WTC11 (cell line): Measurements from ENCODE around the gene ARHGEF39. TPM values are rescaled to one million over a fixed set of nuclear protein-coding genes. Genes with fewer than 3 reads are reported as not detected.

ENCODE experiments used
- ATAC-seq: fragments of 200-7000 bp; cut with Tn5 transposase; 2 replicates; pipeline ENCODE4 v1.10.0; 2021; ENCODE audit warnings: mild to moderate bottlenecking, moderate library complexity
- CTCF ChIA-PET: fragments of 300-600 bp; sonication (Branson Sonifier 250); formaldehyde crosslinking; loops from one replicate; lab custom pipeline; 2021; ENCODE audit warnings: antibody characterized with exemption; lab: Charles Lee
- POLR2A ChIA-PET: fragments of 350-600 bp; sonication (Branson Sonifier 250); formaldehyde crosslinking; loops from one replicate; lab custom pipeline; 2021; ENCODE audit warnings: antibody characterized with exemption; lab: Charles Lee
- DNase-seq: peaks from one replicate; pipeline ENCODE4 v3.0.0; 2021; ENCODE audit warnings: low spot score
- H3K27ac Mint-ChIP-seq: 2 replicates; pipeline ENCODE4 v1.8.0; 2021; ENCODE audit warnings: mixed read lengths
- H3K27me3 Mint-ChIP-seq: 2 replicates; pipeline ENCODE4 v1.8.0; 2021; ENCODE audit warnings: low read depth, mild to moderate bottlenecking, moderate library complexity, mixed read lengths
- H3K36me3 Mint-ChIP-seq: 2 replicates; pipeline ENCODE4 v1.8.0; 2021; ENCODE audit warnings: mixed read lengths
- H3K4me1 Mint-ChIP-seq: 2 replicates; pipeline ENCODE4 v1.8.0; 2022; ENCODE audit warnings: mixed read lengths
- H3K4me3 Mint-ChIP-seq: 2 replicates; pipeline ENCODE4 v1.8.0; 2021; ENCODE audit warnings: mild to moderate bottlenecking, moderate library complexity, mixed read lengths
- H3K9me3 Mint-ChIP-seq: 2 replicates; pipeline ENCODE4 v1.8.0; 2021; ENCODE audit warnings: mixed read lengths
- ATF6 ChIP-seq: sonication (generic); formaldehyde crosslinking; IDR thresholded peaks from 2 replicates; pipeline ENCODE4 v1.8.1; 2023; ENCODE audit warnings: mild to moderate bottlenecking, missing genetic modification reagents
- CREB1 ChIP-seq: sonication (generic); formaldehyde crosslinking; IDR thresholded peaks from 2 replicates; pipeline ENCODE4 v1.8.0; 2023; ENCODE audit warnings: mild to moderate bottlenecking, missing genetic modification reagents
- CREM ChIP-seq: sonication (generic); formaldehyde crosslinking; IDR thresholded peaks from 2 replicates; pipeline ENCODE4 v1.8.1; 2022; ENCODE audit warnings: mild to moderate bottlenecking, missing genetic modification reagents, moderate library complexity
- ESRRA ChIP-seq: sonication (generic); formaldehyde crosslinking; IDR thresholded peaks from 2 replicates; pipeline ENCODE4 v1.8.1; 2022; ENCODE audit warnings: mild to moderate bottlenecking, missing genetic modification reagents, borderline replicate concordance
- ETV6 ChIP-seq: sonication (generic); formaldehyde crosslinking; IDR thresholded peaks from 2 replicates; pipeline ENCODE4 v1.8.1; 2022; ENCODE audit warnings: mild to moderate bottlenecking, missing genetic modification reagents
- FOXP1 ChIP-seq: sonication (generic); formaldehyde crosslinking; IDR thresholded peaks from 2 replicates; pipeline ENCODE4 v1.8.0; 2022; ENCODE audit warnings: missing genetic modification reagents, mild to moderate bottlenecking, moderate library complexity, borderline replicate concordance
- JAZF1 ChIP-seq: fragments of 250-450 bp; sonication (Bioruptor Pico); IDR thresholded peaks from 2 replicates; pipeline ENCODE4 v1.9.0; 2021; ENCODE audit warnings: moderate library complexity, mild to moderate bottlenecking, inconsistent platforms
- JUN ChIP-seq: sonication (generic); formaldehyde crosslinking; IDR thresholded peaks from 2 replicates; pipeline ENCODE4 v1.8.0; 2023; ENCODE audit warnings: mild to moderate bottlenecking, missing genetic modification reagents
- NFYB ChIP-seq: sonication (generic); formaldehyde crosslinking; conservative IDR thresholded peaks from 2 replicates; pipeline ENCODE4 v1.8.0; 2022; ENCODE audit warnings: low read depth, missing genetic modification reagents
- PRRX2 ChIP-seq: fragments of 250-450 bp; sonication (Bioruptor Pico); IDR thresholded peaks from 2 replicates; pipeline ENCODE4 v1.8.0; 2021; ENCODE audit warnings: mild to moderate bottlenecking
- ZNF138 ChIP-seq: sonication (generic); formaldehyde crosslinking; conservative IDR thresholded peaks from 2 replicates; pipeline ENCODE4 v1.8.1; 2022; ENCODE audit warnings: mild to moderate bottlenecking, moderate library complexity, missing genetic modification reagents
- ZNF416 ChIP-seq: fragments of 250-450 bp; sonication (Bioruptor Pico); IDR thresholded peaks from 2 replicates; pipeline ENCODE4 v1.9.0; 2021; ENCODE audit warnings: mild to moderate bottlenecking, inconsistent platforms
- ZSCAN18 ChIP-seq: fragments of 250-450 bp; sonication (Bioruptor Pico); IDR thresholded peaks from 2 replicates; pipeline ENCODE4 v2.1.2; 2022; ENCODE audit warnings: mild to moderate bottlenecking, moderate library complexity
- total RNA-seq: library from RNA; stranded (reverse); gene quantifications from 3 replicates; pipeline ENCODE4 v1.2.3, GENCODE V29; 2021
- TF ChIP-seq, protein P1 (sequence below): sonication (generic); formaldehyde crosslinking; IDR thresholded peaks from 2 replicates; pipeline ENCODE4 v1.8.1; 2023; ENCODE audit warnings: mild to moderate bottlenecking, missing genetic modification reagents, borderline replicate concordance
- TF ChIP-seq, protein P2 (sequence below): sonication (generic); formaldehyde crosslinking; IDR thresholded peaks from 2 replicates; pipeline ENCODE4 v1.8.0; 2023; ENCODE audit warnings: mild to moderate bottlenecking, missing genetic modification reagents
- TF ChIP-seq, protein P3 (sequence below): sonication (generic); formaldehyde crosslinking; IDR thresholded peaks from 2 replicates; pipeline ENCODE4 v1.8.0; 2022; ENCODE audit warnings: mild to moderate bottlenecking, missing genetic modification reagents
- TF ChIP-seq, protein P4 (sequence below): sonication (generic); formaldehyde crosslinking; IDR thresholded peaks from 2 replicates; pipeline ENCODE4 v1.8.1; 2022; ENCODE audit warnings: low read depth, mild to moderate bottlenecking, moderate library complexity, missing genetic modification reagents, borderline replicate concordance

Gene ARHGEF39
- total RNA-seq, 1 experiment from 2014 or later = 23.8 TPM

DNA sequence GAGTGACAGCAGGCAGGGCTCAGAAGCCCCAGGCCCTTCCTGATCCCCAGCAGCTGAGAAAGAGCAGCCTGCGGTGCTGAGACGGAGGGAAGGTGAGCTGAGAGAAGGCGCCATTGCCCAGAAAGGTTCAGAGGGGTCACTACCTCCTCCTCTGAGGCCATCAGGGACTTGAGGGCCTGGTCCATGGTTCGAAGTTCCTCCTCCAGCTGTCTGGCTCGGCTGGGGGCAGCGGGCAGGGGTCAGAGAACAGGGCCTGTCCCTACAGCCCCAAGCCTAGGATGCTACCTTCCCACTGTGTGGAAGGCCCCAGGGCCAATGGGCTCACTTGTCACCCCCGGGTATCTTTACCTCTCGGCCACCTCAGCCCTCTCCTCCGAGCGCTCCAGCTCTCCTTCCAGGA lies 19.9 kb upstream of the ARHGEF39 start:
- ATAC-seq (no peak), DNase-seq (no peak)
- H3K36me3 Mint-ChIP-seq = peaks cover 41% of the 10 kb centered on the region
- H3K9me3 Mint-ChIP-seq = no peaks in the 10 kb centered on the region
- ChIA-PET CTCF (no interaction called here), POLR2A (interaction anchor here (0.7 to 2.3 kb wide), 3 partner anchors 9 to 43 kb away, joined by 3 to 10 read pairs (median 3); no protein-coding TSS in a partner anchor)
- H3K27me3 Mint-ChIP-seq = no peaks in the 10 kb centered on the region
- H3K4me3 Mint-ChIP-seq = no peak overlapping the region
- peaks cover 27% of the 10 kb centered on the region for H3K4me1 Mint-ChIP-seq
- H3K27ac Mint-ChIP-seq = no peak overlapping the region
- no peak for TF ChIP-seq JUN (CRISPR knock-in tag)
- TF ChIP-seq ESRRA = no peak
- no peak for TF ChIP-seq ZNF416
- no peak for TF ChIP-seq ZNF138 (CRISPR knock-in tag)
- TF ChIP-seq JAZF1 (CRISPR knock-in tag) = no peak
- TF ChIP-seq, protein P1, sequence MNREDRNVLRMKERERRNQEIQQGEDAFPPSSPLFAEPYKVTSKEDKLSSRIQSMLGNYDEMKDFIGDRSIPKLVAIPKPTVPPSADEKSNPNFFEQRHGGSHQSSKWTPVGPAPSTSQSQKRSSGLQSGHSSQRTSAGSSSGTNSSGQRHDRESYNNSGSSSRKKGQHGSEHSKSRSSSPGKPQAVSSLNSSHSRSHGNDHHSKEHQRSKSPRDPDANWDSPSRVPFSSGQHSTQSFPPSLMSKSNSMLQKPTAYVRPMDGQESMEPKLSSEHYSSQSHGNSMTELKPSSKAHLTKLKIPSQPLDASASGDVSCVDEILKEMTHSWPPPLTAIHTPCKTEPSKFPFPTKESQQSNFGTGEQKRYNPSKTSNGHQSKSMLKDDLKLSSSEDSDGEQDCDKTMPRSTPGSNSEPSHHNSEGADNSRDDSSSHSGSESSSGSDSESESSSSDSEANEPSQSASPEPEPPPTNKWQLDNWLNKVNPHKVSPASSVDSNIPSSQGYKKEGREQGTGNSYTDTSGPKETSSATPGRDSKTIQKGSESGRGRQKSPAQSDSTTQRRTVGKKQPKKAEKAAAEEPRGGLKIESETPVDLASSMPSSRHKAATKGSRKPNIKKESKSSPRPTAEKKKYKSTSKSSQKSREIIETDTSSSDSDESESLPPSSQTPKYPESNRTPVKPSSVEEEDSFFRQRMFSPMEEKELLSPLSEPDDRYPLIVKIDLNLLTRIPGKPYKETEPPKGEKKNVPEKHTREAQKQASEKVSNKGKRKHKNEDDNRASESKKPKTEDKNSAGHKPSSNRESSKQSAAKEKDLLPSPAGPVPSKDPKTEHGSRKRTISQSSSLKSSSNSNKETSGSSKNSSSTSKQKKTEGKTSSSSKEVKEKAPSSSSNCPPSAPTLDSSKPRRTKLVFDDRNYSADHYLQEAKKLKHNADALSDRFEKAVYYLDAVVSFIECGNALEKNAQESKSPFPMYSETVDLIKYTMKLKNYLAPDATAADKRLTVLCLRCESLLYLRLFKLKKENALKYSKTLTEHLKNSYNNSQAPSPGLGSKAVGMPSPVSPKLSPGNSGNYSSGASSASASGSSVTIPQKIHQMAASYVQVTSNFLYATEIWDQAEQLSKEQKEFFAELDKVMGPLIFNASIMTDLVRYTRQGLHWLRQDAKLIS (CRISPR knock-in tag) = no peak
- no peak for TF ChIP-seq PRRX2 (CRISPR knock-in tag)
- TF ChIP-seq, protein P2, sequence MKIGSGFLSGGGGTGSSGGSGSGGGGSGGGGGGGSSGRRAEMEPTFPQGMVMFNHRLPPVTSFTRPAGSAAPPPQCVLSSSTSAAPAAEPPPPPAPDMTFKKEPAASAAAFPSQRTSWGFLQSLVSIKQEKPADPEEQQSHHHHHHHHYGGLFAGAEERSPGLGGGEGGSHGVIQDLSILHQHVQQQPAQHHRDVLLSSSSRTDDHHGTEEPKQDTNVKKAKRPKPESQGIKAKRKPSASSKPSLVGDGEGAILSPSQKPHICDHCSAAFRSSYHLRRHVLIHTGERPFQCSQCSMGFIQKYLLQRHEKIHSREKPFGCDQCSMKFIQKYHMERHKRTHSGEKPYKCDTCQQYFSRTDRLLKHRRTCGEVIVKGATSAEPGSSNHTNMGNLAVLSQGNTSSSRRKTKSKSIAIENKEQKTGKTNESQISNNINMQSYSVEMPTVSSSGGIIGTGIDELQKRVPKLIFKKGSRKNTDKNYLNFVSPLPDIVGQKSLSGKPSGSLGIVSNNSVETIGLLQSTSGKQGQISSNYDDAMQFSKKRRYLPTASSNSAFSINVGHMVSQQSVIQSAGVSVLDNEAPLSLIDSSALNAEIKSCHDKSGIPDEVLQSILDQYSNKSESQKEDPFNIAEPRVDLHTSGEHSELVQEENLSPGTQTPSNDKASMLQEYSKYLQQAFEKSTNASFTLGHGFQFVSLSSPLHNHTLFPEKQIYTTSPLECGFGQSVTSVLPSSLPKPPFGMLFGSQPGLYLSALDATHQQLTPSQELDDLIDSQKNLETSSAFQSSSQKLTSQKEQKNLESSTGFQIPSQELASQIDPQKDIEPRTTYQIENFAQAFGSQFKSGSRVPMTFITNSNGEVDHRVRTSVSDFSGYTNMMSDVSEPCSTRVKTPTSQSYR = no peak
- TF ChIP-seq ATF6 = no peak
- no peak for TF ChIP-seq CREM (CRISPR knock-in tag)
- TF ChIP-seq, protein P3, sequence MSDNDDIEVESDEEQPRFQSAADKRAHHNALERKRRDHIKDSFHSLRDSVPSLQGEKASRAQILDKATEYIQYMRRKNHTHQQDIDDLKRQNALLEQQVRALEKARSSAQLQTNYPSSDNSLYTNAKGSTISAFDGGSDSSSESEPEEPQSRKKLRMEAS (CRISPR knock-in tag) = no peak
- no peak for TF ChIP-seq FOXP1
- no peak for TF ChIP-seq CREB1 (CRISPR knock-in tag)
- TF ChIP-seq NFYB (CRISPR knock-in tag) = no peak
- TF ChIP-seq, protein P4, sequence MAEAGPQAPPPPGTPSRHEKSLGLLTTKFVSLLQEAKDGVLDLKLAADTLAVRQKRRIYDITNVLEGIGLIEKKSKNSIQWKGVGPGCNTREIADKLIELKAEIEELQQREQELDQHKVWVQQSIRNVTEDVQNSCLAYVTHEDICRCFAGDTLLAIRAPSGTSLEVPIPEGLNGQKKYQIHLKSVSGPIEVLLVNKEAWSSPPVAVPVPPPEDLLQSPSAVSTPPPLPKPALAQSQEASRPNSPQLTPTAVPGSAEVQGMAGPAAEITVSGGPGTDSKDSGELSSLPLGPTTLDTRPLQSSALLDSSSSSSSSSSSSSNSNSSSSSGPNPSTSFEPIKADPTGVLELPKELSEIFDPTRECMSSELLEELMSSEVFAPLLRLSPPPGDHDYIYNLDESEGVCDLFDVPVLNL (CRISPR knock-in tag) = no peak

GRCh38 chr9:35683323-35683722 lies 18.3 kb upstream of the ARHGEF39 start:
- H3K36me3 Mint-ChIP-seq = peaks cover 41% of the 10 kb centered on the region
- POLR2A ChIA-PET = interaction anchor here (1.0 to 1.2 kb wide), 2 partner anchors 8 to 18 kb away, joined by 3 read pairs; partner anchors contain the start of gene ARHGEF39
- H3K27ac Mint-ChIP-seq = peak overlapping the region; percentile 20; the same call in 1 of the 2 replicates
- CTCF ChIA-PET = interaction anchor here (1.3 to 1.4 kb wide), 2 partner anchors 13 to 49 kb away, joined by 3 to 5 read pairs; partner anchors contain the start of genes CREB3 and TLN1
- no peak overlapping the region for H3K4me3 Mint-ChIP-seq
- no peaks in the 10 kb centered on the region for H3K9me3 Mint-ChIP-seq
- H3K27me3 Mint-ChIP-seq = no peaks in the 10 kb centered on the region
- TF ChIP-seq ZSCAN18 (CRISPR knock-in tag) (no peak), FOXP1 (no peak), ETV6 (no peak)
- TF ChIP-seq, all 79 proteins: peak for 0
- no peak for ATAC-seq
- no peak for DNase-seq
- H3K4me1 Mint-ChIP-seq = peaks cover 19% of the 10 kb centered on the region
